Measurements from ENCODE around the gene SPEM1. TPM values are rescaled to one million over a fixed set of nuclear protein-coding genes. Genes with fewer than 3 reads are reported as not detected.

The SPEM1 gene
- total RNA-seq, 1 donor, result not detected

DNA sequence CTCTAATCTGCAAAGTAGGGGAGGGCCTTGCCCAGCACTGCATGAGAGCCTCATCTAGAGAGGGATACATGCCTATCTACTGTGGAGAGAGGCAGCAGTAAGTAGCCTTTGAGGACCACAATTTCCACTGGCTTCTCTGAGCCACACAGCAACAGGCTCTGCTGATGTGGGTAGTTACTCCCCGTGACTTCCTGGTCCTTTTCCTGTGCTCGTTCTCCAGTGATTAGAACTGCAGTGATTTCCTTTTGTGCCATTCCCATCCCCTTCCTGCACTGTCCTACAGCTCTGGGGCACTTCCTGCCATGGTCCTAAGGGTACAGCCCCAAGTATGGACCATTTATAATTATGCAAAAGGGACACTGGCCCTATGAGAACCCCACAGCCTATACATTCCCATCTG lies 28.8 kb upstream of the SPEM1 start:
- H3K4me3 ChIP-seq (ENCODE audit: low read depth, low read length), result no peak overlapping the region
- TF ChIP-seq CTCF (IDR thresholded peaks at IDR 0.05; ENCODE audit: insufficient read depth, low read length), result no peak
- no peak for DNase-seq (ENCODE audit: low read depth)

DNA sequence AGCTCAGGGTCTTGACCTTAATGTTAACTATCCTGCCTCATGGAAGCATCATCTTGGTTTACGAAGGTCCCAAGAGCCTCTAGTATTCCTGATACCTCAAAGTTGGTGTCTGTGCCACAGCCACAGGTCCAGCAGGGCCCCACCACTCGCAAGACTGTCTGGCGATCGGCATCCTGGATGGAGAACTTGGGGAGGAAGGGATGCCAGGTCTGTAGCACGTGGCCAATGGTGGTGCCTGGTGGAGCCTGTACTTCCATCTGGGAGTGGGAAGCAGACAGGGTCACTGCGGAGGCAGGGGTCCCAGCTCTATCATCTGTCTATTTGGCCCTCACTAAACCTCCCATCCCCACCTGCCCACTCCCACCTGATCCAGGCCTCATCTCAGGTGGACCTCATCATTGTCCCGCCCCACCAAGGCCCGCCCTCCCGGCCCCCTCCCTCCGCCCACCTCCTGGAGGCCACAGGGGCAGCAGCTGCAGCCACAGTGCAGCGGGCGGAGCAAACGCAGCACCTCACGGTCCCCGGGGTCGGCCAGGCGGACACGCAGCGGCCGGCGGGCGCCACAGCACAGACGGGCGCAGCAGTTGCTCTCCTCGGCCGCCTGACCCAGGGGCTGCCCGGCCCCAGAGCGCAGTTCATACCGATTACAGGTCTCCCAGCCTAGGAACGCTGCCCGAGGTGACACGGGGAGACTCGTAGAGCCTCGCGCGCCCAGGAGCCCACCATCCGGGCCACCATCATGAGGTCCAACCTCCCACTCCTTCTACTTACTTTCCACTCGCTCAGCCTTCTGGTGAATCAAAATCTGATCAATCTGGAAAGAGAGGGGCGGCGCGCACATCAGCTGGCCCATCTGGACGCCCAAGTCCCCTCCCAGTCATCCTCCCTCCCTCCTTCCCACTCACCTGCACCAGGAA lies 27.2 kb upstream of the SPEM1 start:
- H3K4me3 ChIP-seq (ENCODE audit: low read depth, low read length), result peak overlapping the region; percentile 84
- no peak for DNase-seq (ENCODE audit: low read depth)
- no peak for TF ChIP-seq CTCF (IDR thresholded peaks at IDR 0.05; ENCODE audit: insufficient read depth, low read length)

GRCh38 chr17:7393613-7394451 lies 26.3 kb upstream of the SPEM1 start:
- peak overlapping the region; percentile 84 for H3K4me3 ChIP-seq (ENCODE audit: low read depth, low read length)
- no peak for DNase-seq (ENCODE audit: low read depth)
- TF ChIP-seq CTCF (IDR thresholded peaks at IDR 0.05; ENCODE audit: insufficient read depth, low read length), result peak; percentile 10

DNA sequence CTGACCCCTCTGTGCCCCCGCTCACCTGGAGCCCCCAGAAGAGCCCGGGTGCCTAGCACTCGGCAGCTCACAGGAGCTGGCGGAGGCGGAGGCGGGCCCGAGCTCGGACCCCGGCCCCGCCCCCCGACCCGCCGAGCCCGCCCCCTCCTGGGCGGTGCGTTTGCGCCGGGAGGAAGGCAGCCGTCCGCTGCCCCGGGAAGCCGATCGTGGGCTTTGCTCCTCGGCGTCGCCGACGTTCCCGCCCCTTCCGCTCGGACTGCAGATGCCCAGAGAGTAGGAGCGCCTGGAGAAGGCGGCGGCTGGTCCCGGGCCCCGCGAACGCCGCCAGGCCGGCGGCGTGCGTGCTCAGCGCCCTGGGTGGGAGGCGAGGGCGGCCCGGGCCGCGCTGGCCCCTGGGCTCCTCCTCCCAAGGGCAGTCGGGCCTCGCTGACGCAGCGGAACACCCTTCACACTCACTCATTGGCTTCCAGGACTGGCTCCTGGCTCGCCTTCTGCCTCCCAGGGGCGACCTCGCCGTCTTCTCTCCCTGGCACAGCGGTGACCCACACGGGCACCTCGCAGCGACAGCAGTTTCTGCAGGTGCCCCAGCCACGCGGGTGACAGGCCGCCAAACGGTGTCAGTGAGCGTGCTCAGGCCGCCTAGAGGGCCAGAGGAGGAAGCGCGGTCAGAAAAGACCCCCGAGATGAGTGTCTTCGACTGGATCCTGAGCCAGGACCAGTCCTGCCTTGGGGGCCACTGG lies 25.5 kb upstream of the SPEM1 start, which contains the start of gene PLSCR3:
Gene PLSCR3, minus strand, starts transcription at position 74 of the 740 bp plus-strand sequence. CDS start 415 bp downstream, outside the sequence.
- H3K4me3 ChIP-seq (ENCODE audit: low read depth, low read length), result peak within 1 kb of the TSS; percentile 84
- TF ChIP-seq CTCF (IDR thresholded peaks at IDR 0.05; ENCODE audit: insufficient read depth, low read length), result peak; percentile 58
- peak; percentile 81 for DNase-seq (ENCODE audit: low read depth)

GRCh38 chr17:7396147-7396546 lies 24.0 kb upstream of the SPEM1 start:
- no peak for DNase-seq (ENCODE audit: low read depth)
- no peak overlapping the region for H3K4me3 ChIP-seq (ENCODE audit: low read depth, low read length)

More at GRCh38 chr17:7396147-7396546, 24.0 kb upstream of the SPEM1 start:
- TF ChIP-seq CTCF (IDR thresholded peaks at IDR 0.05; ENCODE audit: insufficient read depth, low read length), result no peak
